HS-5 (cell line): ENCODE measurements around the gene GNB2.

Experiments used
- DNase-seq: peaks from one replicate; pipeline ENCODE4 v3.0.0-alpha.2; 2012; ENCODE audit warnings: low read depth

Gene GNB2

GRCh38 chr7:100681491-100682227, 8.1 kb downstream of the GNB2 start:
- no peak for DNase-seq

- DNase-seq = no peak
These were observed 8.7 kb downstream of the GNB2 start for GRCh38 chr7:100682228-100682741.

GRCh38 chr7:100682991-100683658, 9.6 kb downstream of the GNB2 start:
- no peak for DNase-seq

GRCh38 chr7:100683659-100684533, 10.4 kb downstream of the GNB2 start:
- no peak for DNase-seq

GRCh38 chr7:100684534-100685042, 11.0 kb downstream of the GNB2 start:
- no peak for DNase-seq

GRCh38 chr7:100685049-100685605, 11.6 kb downstream of the GNB2 start:
- no peak for DNase-seq

- no peak for DNase-seq
These were observed 12.1 kb downstream of the GNB2 start for GRCh38 chr7:100685631-100686145.

GRCh38 chr7:100686201-100686821, 12.8 kb downstream of the GNB2 start:
- DNase-seq = no peak

GRCh38 chr7:100686822-100687211, 13.3 kb downstream of the GNB2 start:
- no peak for DNase-seq

GRCh38 chr7:100687261-100687660, 13.7 kb downstream of the GNB2 start:
- DNase-seq = no peak

GRCh38 chr7:100687751-100688300, 14.3 kb downstream of the GNB2 start:
- no peak for DNase-seq

- no peak for DNase-seq
These were observed 14.9 kb downstream of the GNB2 start for GRCh38 chr7:100688326-100688860.

- DNase-seq = no peak
These were observed 15.9 kb downstream of the GNB2 start for GRCh38 chr7:100689230-100690135.

- DNase-seq = no peak
These were observed 18.4 kb downstream of the GNB2 start for GRCh38 chr7:100691676-100692577.

- DNase-seq = no peak
These were observed 19.0 kb downstream of the GNB2 start for GRCh38 chr7:100692578-100692961.

GRCh38 chr7:100693312-100694097, 20.0 kb downstream of the GNB2 start:
- DNase-seq = no peak

GRCh38 chr7:100694098-100694745, 20.7 kb downstream of the GNB2 start, which contains the start of gene GIGYF1:
GIGYF1 (minus strand) TSS chr7:100694250; CDS start chr7:100688238, 6,012 bp downstream.
- no peak for DNase-seq
